ENCODE measurements around the gene PDE6B.
"Not testable (repeated sequence)": the region's sequence is repeated elsewhere in the genome, so short reads cannot be mapped to it uniquely, and the experiment has no call there.

The PDE6B gene

DNA sequence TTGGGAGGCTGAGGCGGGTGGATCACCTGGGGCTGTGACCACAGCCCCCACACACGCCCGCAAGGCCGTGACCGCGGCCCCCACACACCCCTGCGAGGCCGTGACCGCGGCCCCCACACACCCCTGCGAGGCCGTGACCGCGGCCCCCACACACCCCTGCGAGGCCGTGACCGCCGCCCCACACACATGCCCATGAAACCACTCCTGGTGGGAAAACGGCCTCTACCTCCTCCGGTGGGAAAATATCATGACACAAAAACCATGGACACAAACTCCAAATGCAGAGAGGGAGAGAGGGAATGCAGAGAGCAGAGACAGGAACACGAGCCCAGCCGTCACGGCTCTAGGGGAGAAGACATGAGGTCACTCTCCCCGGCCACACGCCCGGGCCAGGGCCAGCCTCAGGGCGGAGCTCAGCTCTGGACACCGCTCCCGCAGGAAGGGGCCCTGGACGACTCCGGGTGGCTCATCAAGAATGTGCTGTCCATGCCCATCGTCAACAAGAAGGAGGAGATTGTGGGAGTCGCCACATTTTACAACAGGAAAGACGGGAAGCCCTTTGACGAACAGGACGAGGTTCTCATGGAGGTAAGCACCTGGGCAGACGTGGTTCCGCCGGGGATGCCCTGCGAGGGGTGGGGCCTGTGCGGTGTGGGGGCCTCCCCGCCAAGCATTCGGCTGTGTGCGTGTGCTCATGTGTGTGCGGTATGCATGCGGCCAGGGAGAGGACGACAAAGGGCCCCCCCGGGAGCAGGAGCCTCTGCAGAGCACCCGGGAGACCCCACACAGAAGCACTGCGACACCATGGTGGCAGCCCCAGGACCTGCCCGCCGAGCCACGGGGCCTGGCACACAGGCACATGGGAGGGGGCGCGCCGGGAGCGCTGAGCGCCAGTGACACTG lies 31.3 kb downstream of the PDE6B start:
- DNase-seq (ENCODE audit: low spot score) = no peak

DNA sequence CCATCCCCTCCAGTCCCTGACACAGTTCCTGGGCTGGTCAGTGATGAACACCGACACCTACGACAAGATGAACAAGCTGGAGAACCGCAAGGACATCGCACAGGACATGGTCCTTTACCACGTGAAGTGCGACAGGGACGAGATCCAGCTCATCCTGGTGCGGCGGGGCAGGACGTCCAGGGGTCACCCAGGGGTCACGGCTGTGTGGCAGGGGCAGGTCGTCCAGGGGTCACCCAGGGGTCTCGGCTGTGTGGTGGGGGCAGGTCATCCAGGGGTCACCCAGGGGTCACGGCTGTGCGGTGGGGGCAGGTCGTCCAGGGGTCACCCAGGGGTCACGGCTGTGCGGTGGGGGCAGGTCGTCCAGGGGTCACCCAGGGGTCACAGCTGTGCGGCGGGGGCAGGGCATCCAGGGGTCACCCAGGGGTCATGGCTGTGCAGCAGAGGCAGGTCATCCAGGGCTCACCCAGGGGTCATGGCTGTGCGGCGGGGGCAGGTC lies 32.0 kb downstream of the PDE6B start:
- no peak for DNase-seq (ENCODE audit: low spot score)

DNA sequence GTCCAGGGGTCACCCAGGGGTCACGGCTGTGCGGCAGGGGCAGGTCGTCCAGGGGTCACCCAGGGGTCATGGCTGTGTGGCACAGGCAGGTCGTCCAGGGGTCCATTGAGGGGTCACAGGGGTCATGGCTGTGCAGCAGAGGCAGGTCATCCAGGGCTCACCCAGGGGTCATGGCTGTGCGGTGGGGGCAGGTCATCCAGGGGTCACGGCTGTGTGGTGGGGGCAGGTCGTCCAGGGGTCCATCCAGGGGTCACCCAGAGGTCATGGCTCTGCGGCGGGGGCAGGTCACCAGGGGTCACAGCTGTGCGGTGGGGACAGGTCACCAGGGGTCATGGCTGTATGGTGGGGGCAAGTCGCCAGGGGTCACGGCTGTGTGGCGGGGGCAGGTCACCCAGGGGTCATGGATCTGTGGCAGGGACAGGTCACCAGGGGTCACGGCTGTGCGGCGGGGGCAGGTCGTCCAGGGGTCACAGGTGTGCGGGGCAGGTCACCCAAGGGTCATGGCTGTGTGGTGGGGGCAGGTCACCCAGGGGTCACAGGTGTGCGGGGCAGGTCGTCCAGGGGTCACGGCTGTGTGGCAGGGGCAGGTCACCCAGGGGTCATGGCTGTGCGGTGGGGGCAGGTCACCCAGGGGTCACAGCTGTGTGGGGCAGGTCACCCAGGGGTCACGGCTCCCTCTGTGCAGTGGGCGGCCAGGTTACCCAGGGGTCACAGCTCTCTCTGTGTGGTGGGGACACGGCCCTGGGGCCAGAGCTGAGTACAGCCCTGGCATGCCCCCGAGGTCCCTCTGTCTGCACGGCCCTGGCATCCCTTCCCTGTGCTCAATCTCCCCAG lies 32.7 kb downstream of the PDE6B start:
- DNase-seq (ENCODE audit: low spot score) = no peak

DNA sequence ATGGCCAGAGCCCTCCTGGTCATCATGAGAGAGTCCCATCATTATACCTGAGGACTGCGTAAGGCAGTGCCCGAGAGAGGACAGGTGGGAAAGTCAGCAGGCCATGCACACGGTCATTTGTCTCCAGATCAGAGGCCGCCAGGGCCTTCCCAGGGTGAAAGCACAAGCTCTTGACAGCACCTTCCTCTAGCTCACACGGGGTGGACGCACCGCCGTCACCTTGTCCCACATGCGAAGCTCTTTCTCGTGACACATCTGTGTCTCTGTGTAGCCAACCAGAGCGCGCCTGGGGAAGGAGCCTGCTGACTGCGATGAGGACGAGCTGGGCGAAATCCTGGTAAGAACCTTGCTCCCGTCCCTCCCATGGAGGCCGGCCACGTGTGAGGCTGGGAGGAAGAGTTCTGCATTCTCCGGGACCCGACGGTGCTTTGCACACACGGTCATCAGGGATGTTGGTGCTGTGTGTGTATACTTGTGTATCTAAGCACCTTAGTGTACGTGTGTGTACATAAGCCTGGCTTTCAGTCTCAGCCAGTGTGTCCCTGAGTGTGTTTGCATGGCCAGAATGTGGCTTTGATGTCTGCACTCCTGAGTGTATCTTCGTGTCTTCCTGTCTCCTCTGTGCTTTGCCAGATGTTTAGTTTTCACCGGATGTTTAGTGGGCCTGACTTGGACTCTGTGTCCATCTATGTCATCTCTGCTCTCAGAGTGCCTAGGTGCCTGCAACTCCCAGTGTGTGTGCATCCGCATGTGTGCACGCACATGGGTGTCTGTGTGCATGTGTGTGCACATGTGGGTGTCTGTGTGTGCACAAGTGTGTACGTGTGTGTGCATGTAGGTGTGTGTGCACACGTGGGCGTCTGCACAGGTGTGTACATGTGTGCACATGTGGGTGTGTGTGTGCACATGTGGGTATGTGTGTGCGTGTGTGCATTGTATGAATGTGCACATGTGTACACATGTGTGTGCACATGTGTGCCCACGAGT lies 33.6 kb downstream of the PDE6B start:
- DNase-seq (ENCODE audit: low spot score) = no peak

DNA sequence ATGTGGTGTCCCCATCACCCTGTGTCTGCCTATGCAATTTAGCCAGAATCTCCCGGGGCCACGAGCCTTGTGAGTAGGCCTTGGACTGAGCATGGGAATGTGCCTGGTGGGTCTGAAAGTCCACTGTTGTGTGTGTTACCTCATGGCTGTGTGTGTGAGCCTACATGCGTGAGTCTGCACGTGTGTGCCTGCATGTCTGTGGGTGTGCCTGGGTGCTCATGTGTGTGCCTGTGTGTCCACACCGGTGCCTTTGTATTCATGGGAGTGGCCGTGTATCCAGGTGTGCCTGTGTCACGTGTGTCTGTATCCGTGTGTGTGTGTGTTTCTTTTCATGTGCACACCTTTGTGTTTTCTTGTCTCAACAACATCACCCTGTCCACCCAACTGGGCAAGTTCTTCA lies 34.5 kb downstream of the PDE6B start:
- DNase-seq (ENCODE audit: low spot score) = no peak

DNA sequence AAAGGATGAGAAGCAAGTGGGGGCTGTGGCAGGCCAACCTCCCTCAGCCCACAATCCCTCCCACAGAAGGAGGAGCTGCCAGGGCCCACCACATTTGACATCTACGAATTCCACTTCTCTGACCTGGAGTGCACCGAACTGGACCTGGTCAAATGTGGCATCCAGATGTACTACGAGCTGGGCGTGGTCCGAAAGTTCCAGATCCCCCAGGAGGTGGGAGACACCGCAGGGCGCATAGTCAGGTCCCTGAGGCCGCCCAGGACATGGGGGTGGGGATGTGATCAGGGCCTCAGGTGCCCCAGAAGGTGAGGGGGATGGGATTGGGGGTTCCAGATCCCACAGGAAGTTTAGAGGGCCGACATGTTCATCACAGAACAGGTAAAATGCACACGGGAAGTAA lies 35.0 kb downstream of the PDE6B start:
- no peak for DNase-seq (ENCODE audit: low spot score)

DNA sequence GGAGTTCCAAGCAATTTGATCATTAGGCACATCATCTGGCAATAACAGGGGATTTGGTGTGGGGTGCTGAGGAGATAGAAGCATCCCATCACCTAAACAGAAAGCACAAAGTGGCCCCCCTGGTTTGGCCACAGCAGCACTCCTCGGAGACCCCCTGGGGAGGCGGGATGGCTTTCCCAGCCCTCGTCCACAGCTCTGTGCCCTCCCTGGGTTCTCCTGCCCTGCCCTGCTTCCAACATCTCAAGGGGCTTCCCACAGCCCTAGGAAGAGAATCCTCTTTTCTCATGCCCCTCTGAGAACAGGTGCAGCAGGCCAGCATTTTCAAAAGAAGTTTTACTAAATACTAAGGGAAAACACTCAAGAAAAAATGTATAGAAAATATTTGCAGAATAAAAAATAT lies 35.9 kb downstream of the PDE6B start:
- no peak for DNase-seq (ENCODE audit: low spot score)

DNA sequence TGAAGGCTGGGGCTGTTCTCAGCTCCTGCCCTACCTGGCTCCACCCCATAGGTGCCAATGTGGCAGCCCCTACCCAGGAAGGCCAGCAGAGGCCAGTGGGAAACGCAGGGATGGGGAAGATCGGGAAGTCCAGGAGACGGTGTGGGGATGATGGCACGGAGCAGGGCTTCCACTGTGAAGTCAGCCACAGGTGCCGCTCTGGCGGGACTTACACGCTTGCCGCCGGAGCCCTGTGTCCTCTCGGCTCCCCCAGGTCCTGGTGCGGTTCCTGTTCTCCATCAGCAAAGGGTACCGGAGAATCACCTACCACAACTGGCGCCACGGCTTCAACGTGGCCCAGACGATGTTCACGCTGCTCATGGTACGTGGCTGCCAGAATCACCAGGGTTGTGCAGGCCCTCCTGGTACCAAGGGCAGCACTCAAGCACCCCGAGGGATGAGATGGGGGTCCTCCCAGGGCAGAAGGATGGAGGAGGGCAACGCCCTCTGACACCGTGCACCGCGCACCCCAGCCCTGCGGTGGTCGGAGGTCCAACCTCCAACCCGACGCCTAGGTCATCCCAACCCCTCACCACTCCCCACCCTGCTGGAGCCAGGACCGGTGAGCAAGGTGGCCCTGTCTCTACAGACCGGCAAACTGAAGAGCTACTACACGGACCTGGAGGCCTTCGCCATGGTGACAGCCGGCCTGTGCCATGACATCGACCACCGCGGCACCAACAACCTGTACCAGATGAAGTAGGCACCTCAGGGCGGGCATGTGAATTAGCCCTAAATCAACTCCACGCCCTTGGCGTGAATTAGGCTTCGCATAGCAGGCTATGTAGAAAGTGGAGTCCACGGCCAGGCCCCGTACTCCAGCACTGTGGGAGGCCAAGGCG lies 36.7 kb downstream of the PDE6B start:
- no peak for DNase-seq (ENCODE audit: low spot score)

DNA sequence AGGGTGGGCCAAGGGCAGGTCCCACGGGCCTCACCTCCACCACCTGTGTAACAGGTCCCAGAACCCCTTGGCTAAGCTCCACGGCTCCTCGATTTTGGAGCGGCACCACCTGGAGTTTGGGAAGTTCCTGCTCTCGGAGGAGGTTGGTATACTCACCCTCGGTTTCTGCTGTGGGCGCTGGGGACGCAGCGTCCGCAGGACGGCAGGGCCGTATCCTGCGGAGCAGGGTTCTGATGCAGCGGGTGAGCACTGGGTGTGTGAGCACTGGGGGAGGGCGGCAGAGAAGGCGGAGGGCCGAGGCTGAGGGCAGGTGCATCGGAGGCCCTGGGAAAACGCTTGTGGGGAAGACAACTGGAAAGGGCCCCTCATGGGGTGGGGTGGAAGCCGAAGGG lies 37.7 kb downstream of the PDE6B start:
- DNase-seq (ENCODE audit: low spot score) = peak; percentile 38

DNA sequence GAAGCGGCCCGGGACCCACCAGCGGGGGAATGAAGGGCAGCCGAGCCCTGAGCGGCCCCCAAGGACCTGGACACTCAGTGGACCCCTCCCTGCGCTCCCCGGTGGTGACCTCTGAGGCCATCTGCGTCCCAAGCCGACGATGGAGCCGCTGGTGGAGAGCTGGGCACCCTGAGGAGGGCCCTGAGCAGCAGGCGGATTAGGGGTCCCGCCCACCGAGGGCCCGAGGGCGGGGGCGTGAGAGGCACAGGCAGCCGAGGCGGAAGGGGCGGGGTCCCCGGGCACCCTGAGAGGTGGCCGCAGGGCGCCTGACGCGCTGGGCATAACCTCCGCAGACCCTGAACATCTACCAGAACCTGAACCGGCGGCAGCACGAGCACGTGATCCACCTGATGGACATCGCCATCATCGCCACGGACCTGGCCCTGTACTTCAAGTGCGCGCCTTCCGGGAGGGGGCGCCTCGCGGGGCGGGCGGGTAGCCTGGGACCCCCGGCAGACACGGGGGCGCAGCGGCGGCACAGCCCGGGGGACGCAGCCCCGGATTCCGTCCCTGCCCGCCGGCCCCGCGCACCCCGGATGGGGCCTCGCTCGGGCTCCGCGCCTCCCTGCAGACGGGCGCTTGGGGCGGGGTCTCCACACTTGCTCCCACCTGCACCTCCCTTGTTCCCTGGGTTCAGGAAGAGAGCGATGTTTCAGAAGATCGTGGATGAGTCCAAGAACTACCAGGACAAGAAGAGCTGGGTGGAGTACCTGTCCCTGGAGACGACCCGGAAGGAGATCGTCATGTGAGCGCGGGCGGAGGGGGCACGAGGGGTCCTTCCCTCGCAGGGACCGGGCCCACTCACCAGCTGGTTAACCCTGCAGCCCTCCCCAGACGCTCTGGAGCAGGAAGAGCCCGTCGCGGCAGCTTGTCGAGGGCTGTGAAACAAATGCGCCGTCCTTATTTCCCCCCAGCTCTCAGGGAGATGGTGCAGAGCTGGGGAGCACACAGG lies 38.4 kb downstream of the PDE6B start:
- peak; percentile 96 for DNase-seq (ENCODE audit: low spot score)

DNA sequence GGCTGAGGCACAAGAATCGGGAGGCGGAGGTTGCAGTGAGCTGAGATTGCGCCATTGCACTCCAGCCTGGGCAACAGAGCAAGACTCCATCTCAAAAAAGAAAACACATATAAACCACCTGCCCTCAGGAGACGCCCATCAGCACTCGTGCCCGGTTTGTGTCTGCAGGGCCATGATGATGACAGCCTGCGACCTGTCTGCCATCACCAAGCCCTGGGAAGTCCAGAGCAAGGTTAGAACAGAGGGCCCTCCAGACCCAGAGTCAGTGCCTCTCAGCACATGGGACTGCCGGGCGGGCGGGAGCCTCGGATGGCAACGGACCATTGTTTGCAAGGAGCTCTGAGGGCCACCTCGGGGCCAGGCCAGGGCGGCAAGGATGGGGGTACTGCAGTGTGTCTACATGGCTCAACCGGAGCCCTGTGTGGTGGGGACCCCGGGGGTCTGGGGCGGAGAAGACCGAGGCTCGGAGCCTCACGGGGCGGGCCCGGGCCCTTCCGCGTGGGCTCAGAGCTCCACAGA lies 39.4 kb downstream of the PDE6B start:
- no peak for DNase-seq (ENCODE audit: low spot score)

DNA sequence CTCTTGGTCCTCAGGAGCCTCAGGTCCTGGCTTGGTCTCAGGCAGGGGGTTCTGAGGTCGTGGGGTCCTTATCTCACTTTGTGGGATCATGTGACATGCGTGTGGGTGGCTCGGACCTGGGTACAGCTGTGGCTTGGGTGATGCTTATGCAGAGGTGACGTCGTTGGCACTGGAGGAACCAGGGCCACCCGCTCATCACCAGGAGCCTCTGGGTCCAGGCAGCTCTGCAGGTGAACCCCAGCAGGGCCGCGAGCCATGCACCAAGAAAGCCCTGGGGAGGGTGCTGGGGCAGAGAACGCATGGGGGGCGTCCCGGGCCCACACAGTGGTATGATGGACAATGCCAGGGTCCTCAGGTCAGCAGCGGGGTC lies 40.0 kb downstream of the PDE6B start:
- DNase-seq (ENCODE audit: low spot score) = no peak

DNA sequence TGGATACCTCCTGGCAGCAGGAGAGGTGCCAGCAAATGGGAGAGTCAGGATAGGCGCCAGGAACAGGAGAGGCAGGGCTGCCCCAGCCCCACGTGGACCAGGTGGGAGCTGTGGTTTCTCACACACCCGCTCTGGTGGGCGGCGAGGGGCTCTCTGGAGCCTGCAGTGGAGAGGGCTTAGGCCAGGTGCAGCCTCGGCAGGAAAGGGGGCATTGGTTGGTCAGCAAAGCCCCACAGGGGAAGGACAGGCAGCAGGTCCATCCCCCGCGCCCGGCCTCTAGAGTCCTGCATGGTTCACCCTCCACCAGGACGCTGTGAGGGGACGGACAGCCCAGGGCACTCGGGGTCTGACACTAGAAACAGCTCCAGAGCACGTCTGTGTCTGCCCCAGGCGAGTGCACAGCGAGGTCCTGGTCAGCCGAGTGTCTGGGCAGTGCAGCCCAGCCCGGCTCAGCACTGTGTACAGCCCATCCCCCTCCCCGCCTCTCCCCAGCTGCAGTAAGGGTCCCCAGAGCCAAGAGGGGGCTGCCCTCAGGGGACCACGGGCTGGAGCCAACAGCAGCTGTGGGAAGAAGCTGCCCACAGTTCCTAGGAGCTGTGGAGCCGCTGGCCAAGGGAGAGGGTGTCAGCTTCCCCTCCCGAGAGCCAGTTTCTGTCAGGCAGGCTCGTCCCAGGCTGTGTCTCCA lies 40.5 kb downstream of the PDE6B start:
- DNase-seq (ENCODE audit: low spot score) = no peak

DNA sequence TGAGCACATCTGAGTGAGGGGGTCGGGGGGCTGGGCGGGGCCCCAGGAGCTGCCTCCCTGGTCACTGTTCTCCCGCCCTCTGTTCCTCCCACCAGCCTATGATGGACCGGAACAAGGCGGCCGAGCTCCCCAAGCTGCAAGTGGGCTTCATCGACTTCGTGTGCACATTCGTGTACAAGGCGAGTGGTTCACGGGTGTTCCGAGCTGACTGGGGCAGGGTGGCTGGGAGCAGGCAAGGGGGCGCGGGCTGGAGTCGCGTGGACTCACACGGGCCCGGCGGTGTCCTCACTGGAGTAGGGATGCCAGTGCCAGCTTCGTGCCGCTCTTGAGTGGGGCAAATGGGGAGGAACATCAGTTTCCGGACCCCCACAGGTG lies 41.0 kb downstream of the PDE6B start:
- no peak for DNase-seq (ENCODE audit: low spot score)

DNA sequence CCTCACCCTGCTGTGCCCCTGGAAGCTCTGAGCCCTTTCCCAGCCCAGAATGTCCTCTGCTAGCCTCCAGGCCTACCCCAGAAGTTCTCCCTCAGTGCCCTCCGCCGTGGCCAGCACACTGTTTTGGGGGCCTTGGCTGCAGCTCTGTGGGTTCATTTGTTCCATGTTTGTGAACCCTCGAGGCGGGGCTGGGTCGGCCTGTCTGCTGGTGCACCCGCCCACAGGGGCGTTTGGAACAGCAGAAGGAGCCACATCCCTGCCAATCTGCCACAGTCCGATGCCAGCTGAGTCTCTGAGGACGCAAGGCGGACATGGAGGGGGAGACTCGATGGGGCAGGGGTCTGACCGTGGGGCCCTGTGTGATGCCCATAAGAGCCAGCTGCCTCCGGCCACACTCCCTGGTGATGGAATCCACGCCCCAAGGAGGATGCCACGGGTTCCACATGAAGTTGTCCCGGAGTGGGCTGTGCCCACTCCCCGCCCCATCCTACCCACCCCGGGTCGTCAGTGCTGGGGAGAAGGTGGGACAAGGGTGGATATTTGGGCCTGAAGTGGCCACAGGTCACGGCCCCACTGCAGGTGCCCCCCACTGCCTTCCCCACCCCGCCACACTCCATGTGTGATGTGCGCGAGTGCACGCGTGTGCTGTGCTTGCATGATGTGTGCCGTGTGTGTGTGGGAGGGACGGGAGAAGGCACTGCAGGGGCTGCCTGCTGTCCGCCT lies 41.6 kb downstream of the PDE6B start:
- DNase-seq (ENCODE audit: low spot score) = no peak

DNA sequence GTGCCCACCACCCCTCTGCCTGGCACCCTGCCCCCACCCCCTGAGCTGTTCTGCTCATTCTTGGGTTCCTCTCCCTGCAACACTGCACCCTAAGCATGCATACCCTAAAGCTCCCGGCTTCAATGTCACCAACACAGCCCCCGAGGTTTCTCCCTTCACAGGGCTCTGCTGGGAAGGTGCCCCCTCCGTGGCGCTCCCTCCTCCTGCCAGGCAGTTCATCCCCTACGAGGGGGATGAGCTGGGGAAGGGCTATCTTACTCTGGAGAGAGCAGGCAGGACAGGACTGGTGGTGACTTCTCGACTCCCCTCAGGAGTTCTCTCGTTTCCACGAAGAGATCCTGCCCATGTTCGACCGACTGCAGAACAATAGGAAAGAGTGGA lies 42.2 kb downstream of the PDE6B start:
- no peak for DNase-seq (ENCODE audit: low spot score)

DNA sequence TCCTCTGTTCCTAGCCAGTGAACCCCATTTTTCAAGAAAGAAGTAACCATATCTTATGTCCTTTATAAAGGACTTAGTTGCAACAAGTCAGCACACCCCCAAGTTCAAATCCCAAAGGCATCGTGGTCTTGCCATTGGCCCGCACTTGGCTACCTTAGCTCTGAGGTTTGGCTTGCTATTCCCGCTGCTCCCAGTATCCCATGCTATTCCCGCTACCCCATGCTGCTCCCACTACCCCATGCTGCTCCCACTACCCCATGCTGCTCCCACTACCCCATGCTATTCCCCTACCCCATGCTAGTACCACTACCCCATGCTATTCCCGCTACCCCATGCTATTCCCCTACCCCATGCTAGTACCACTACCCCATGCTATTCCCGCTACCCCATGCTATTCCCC lies 42.8 kb downstream of the PDE6B start:
- DNase-seq (ENCODE audit: low spot score) = not testable (repeated sequence)
